ENCODE measurements around the gene DZIP1L.

DZIP1L gene

DNA sequence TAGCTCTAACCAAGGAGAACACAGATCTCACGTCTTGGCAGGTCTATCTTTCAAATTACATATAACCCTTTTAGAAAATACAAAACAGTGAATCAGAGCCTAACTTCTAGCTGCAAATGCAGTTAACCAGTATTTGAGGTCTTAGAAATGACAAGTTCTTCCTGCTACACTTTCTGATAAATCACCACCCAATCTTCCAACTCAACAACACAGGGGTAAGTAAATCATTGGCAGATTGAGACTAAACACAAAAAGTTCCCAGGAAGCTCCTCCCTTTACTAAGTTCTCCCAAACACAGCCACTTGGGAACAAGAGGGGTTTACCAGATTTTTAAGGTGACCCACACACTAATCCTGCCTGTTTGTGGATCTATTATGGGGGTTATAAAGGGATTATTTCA lies 16.8 kb upstream of the DZIP1L start, which contains the start of gene A4GNT:
A4GNT (minus strand) TSS at position 152 of the 400 bp plus-strand sequence. CDS start 1,134 bp downstream, outside the sequence.
- Histone ChIP-seq H3K27me3 (ENCODE audit: insufficient read depth, low read depth, severe bottlenecking) (no peaks in the 10 kb centered on the region), H3K36me3 (no peaks in the 10 kb centered on the region), H3K27ac (no peak within 1 kb of the TSS), H3K4me3 (ENCODE audit: low read depth, low read length) (no peak within 1 kb of the TSS), H3K9me3 (ENCODE audit: severe bottlenecking) (no peaks in the 10 kb centered on the region)
- no peak for DNase-seq
- no peak for TF ChIP-seq CTCF (IDR thresholded peaks at IDR 0.05; ENCODE audit: low read depth, low read length)

GRCh38 chr3:138127636-138128365 lies 12.4 kb upstream of the DZIP1L start:
- Histone ChIP-seq H3K9me3 (ENCODE audit: severe bottlenecking) (no peaks in the 10 kb centered on the region), H3K4me3 (ENCODE audit: low read depth, low read length) (no peak overlapping the region), H3K27ac (no peak overlapping the region), H3K27me3 (ENCODE audit: insufficient read depth, low read depth, severe bottlenecking) (no peaks in the 10 kb centered on the region), H3K36me3 (no peaks in the 10 kb centered on the region)
- DNase-seq, result no peak
- no peak for TF ChIP-seq CTCF (IDR thresholded peaks at IDR 0.05; ENCODE audit: low read depth, low read length)

DNA sequence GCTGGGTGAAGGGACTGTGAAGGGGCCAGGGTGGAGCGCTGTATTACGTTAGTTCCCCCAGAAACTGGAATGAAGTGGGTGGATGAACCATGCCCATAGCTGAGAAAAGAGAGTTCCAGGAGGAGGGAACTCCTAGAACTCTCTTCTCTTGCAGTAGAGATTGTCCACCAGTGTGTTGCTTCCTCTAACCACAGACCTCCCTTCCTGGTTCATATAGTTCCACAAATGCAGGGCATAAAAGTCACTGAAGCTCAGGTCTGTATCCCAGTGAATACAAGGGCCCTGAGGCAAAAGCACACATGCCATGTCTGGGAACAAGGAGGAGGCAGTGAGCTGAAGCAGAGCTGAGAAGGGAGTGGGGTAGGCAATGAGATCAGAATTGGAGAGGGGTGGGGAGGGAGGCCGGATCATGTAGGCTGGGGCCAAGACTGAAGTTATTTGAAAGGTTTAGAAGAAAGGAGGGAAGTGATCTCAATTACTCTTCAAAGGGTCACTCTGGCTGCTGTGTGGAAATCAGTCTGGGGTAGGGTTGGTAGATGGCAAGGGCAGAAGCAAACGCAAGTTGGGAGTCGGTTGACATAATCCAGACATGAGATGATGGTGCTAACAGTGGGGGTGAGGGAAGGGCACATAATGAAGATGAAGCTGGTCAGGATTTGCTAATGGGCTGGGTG lies 10.3 kb upstream of the DZIP1L start:
- no peak overlapping the region for H3K27ac ChIP-seq
- H3K9me3 ChIP-seq (ENCODE audit: severe bottlenecking), result no peaks in the 10 kb centered on the region
- no peak for DNase-seq
- H3K4me3 ChIP-seq (ENCODE audit: low read depth, low read length), result no peak overlapping the region
- H3K27me3 ChIP-seq (ENCODE audit: insufficient read depth, low read depth, severe bottlenecking), result no peaks in the 10 kb centered on the region
- H3K36me3 ChIP-seq, result no peaks in the 10 kb centered on the region
- TF ChIP-seq CTCF (IDR thresholded peaks at IDR 0.05; ENCODE audit: low read depth, low read length), result no peak

DNA sequence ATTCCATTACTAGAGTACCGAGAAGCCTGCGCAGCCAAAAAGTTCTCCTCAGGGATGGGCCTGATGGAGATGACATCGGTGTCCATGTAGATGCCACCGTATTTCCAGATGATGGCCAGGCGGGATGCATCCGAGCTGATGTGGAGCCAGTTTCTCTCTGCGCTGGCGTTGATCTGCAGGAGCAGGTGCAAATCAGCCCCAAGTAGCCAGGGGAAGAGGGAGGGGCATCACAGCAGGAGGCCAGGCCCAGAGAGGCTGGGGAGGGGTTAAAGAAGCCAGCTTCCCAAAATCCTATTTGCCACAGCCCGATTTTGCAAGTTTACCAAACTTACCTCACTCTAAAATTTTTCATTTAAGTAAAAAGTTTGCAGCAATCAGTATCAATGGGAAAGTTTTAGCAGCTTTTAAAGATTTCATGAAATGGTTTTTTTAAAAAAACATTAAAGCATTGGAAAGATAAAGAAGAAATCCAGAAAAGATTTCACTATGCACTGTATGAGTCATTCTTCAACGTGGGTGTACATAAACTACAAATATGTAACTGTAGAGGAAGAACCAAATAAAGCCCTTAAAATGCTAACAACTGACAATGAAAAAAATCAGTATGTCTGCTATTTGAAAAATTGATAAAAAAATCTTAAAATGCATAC lies 9.4 kb upstream of the DZIP1L start:
- Histone ChIP-seq H3K27ac (no peak overlapping the region), H3K9me3 (ENCODE audit: severe bottlenecking) (no peaks in the 10 kb centered on the region), H3K36me3 (no peaks in the 10 kb centered on the region), H3K4me3 (ENCODE audit: low read depth, low read length) (no peak overlapping the region), H3K27me3 (ENCODE audit: insufficient read depth, low read depth, severe bottlenecking) (no peaks in the 10 kb centered on the region)
- DNase-seq, result no peak
- no peak for TF ChIP-seq CTCF (IDR thresholded peaks at IDR 0.05; ENCODE audit: low read depth, low read length)

GRCh38 chr3:138124188-138124587 lies 8.8 kb upstream of the DZIP1L start:
- Histone ChIP-seq H3K36me3 (no peaks in the 10 kb centered on the region), H3K4me3 (ENCODE audit: low read depth, low read length) (no peak overlapping the region), H3K27ac (no peak overlapping the region), H3K9me3 (ENCODE audit: severe bottlenecking) (no peaks in the 10 kb centered on the region), H3K27me3 (ENCODE audit: insufficient read depth, low read depth, severe bottlenecking) (no peaks in the 10 kb centered on the region)
- DNase-seq, result no peak
- no peak for TF ChIP-seq CTCF (IDR thresholded peaks at IDR 0.05; ENCODE audit: low read depth, low read length)
